HL-60 (cell line): ENCODE measurements around the gene CDC42BPA.

ENCODE experiments used
- DNase-seq, 2 experiments: peaks; one replicate each; pipeline ENCODE4 v3.0.0-alpha.2; 2010 to 2020; ENCODE audit warnings: low read depth in 1 of 2, low spot score in 1 of 2
- H3K27ac ChIP-seq: fragments of 250-450 bp; sonication (Bioruptor Pico); replicated peaks from 2 replicates; pipeline ENCODE4 v1.5.1; 2020; ENCODE audit warnings: mild to moderate bottlenecking, moderate library complexity
- H3K27me3 ChIP-seq: fragments of 250-450 bp; sonication (Bioruptor Pico); 2 replicates; pipeline ENCODE4 v1.5.1; 2021; ENCODE audit warnings: mild to moderate bottlenecking, moderate library complexity; ENCODE audit not compliant: insufficient read depth, poor library complexity, severe bottlenecking
- H3K4me3 ChIP-seq: replicated peaks from 2 replicates; pipeline ENCODE4 v1.5.1; 2011; ENCODE audit warnings: mild to moderate bottlenecking, control low read depth, low read length; ENCODE audit not compliant: insufficient read depth
- GABPA ChIP-seq: IDR thresholded peaks from 2 replicates; pipeline ENCODE4 v1.6.1; 2012; ENCODE audit warnings: low read depth
- POLR2AphosphoS5 ChIP-seq: IDR thresholded peaks from 2 replicates; pipeline ENCODE4 v1.6.1; 2012; ENCODE audit warnings: low read depth
- SPI1 ChIP-seq: IDR thresholded peaks from 2 replicates; pipeline ENCODE4 v1.6.1; 2012; ENCODE audit warnings: low read depth, mild to moderate bottlenecking, borderline replicate concordance
- TF ChIP-seq, protein P1 (sequence below): IDR thresholded peaks from one replicate; pipeline ENCODE4 v1.5.1; 2011; ENCODE audit warnings: low read length, control low read depth, inconsistent platforms; ENCODE audit not compliant: insufficient read depth
- TF ChIP-seq, protein P2 (sequence below): IDR thresholded peaks from 2 replicates; pipeline ENCODE4 v1.6.1; 2012; ENCODE audit warnings: low read depth; ENCODE audit not compliant: insufficient replicate concordance

The CDC42BPA gene

DNA sequence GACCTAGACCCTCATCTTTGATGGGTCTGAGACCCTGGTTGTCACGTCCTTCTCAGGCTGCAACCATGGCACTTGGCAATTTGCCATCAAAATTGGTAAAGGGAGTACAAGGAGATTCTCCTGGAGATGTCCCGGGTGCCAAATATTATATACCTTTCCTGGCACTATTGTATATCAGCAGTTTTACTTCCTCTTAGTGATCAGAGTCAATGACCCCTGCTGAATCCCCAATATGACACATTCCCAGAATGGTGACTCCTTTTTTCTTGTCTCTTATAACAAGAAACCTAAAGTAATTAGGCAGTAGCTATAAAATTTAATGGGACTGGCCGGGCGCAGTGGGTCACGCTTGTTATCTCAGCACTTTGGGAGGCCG lies 39.6 kb upstream of the CDC42BPA start:
- no peak overlapping the region for H3K27ac ChIP-seq
- DNase-seq, result no peak
- TF ChIP-seq, protein P1, sequence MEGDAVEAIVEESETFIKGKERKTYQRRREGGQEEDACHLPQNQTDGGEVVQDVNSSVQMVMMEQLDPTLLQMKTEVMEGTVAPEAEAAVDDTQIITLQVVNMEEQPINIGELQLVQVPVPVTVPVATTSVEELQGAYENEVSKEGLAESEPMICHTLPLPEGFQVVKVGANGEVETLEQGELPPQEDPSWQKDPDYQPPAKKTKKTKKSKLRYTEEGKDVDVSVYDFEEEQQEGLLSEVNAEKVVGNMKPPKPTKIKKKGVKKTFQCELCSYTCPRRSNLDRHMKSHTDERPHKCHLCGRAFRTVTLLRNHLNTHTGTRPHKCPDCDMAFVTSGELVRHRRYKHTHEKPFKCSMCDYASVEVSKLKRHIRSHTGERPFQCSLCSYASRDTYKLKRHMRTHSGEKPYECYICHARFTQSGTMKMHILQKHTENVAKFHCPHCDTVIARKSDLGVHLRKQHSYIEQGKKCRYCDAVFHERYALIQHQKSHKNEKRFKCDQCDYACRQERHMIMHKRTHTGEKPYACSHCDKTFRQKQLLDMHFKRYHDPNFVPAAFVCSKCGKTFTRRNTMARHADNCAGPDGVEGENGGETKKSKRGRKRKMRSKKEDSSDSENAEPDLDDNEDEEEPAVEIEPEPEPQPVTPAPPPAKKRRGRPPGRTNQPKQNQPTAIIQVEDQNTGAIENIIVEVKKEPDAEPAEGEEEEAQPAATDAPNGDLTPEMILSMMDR, result no peak
- H3K4me3 ChIP-seq, result no peak overlapping the region
- no peaks in the 10 kb centered on the region for H3K27me3 ChIP-seq

- no peak overlapping the region for H3K4me3 ChIP-seq
- H3K27me3 ChIP-seq, result no peaks in the 10 kb centered on the region
- TF ChIP-seq, protein P1, result no peak
- no peak for TF ChIP-seq SPI1
- TF ChIP-seq, protein P2, sequence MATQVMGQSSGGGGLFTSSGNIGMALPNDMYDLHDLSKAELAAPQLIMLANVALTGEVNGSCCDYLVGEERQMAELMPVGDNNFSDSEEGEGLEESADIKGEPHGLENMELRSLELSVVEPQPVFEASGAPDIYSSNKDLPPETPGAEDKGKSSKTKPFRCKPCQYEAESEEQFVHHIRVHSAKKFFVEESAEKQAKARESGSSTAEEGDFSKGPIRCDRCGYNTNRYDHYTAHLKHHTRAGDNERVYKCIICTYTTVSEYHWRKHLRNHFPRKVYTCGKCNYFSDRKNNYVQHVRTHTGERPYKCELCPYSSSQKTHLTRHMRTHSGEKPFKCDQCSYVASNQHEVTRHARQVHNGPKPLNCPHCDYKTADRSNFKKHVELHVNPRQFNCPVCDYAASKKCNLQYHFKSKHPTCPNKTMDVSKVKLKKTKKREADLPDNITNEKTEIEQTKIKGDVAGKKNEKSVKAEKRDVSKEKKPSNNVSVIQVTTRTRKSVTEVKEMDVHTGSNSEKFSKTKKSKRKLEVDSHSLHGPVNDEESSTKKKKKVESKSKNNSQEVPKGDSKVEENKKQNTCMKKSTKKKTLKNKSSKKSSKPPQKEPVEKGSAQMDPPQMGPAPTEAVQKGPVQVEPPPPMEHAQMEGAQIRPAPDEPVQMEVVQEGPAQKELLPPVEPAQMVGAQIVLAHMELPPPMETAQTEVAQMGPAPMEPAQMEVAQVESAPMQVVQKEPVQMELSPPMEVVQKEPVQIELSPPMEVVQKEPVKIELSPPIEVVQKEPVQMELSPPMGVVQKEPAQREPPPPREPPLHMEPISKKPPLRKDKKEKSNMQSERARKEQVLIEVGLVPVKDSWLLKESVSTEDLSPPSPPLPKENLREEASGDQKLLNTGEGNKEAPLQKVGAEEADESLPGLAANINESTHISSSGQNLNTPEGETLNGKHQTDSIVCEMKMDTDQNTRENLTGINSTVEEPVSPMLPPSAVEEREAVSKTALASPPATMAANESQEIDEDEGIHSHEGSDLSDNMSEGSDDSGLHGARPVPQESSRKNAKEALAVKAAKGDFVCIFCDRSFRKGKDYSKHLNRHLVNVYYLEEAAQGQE, result no peak
- no peak for TF ChIP-seq POLR2AphosphoS5
- no peak for TF ChIP-seq GABPA
- no peak overlapping the region for H3K27ac ChIP-seq
- DNase-seq, result no peak
These were observed 39.1 kb upstream of the CDC42BPA start for GRCh38 chr1:227357171-227357926.

DNA sequence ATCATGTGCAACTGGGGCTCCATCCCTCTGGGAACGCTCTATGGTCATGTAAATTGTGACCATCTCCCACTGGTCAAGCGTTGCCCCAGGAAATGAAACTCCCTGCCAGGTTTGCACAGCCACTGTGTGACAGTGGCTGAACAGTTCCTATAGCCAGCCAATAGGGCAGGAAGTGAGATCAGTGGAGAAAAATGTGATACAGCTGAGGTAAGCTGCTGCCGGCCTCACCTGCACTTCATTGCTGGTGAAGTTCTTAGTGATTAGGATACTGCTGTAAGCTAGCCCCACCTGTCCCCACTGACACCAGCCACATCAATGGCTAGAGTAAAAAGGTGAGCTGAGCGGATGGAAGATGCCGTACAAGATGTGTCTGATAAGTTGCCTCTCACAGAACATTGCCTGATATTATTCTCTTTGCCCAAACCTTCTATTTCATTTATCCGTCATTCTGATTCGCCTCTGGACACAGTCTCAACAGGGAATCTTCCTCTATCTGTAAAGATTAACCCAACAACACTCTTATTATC lies 38.4 kb upstream of the CDC42BPA start:
- Histone ChIP-seq H3K4me3 (no peak overlapping the region), H3K27ac (no peak overlapping the region), H3K27me3 (no peaks in the 10 kb centered on the region)
- no peak for TF ChIP-seq GABPA
- no peak for DNase-seq

- Histone ChIP-seq H3K4me3 (no peak overlapping the region), H3K27me3 (no peaks in the 10 kb centered on the region), H3K27ac (no peak overlapping the region)
- no peak for DNase-seq
- TF ChIP-seq, protein P2, result no peak
- TF ChIP-seq, protein P1, result no peak
- no peak for TF ChIP-seq GABPA
- TF ChIP-seq POLR2AphosphoS5, result no peak
- no peak for TF ChIP-seq SPI1
These were observed 37.4 kb upstream of the CDC42BPA start for GRCh38 chr1:227355542-227356245.
